HG02884 (cell line): ENCODE results near the gene C10orf53.
"Not testable (repeated sequence)": the region's sequence is repeated elsewhere in the genome, so short reads cannot be mapped to it uniquely, and the experiment has no call there.

Experiments
- ATAC-seq: cut with Tn5 transposase; IDR thresholded peaks from one replicate; pipeline ENCODE4 v1.9.1; 2021; ENCODE audit warnings: mild to moderate bottlenecking, moderate library complexity; ENCODE audit not compliant: unreplicated experiment

The C10orf53 gene

GRCh38 chr10:49686651-49687050 lies 7.2 kb downstream of the C10orf53 start:
- no peak for ATAC-seq

- ATAC-seq, result no peak
Measured at GRCh38 chr10:49688261-49688846, 8.9 kb downstream of the C10orf53 start.

- ATAC-seq, result no peak
Measured at GRCh38 chr10:49688920-49689319, 9.5 kb downstream of the C10orf53 start.

- ATAC-seq, result no peak
Measured at GRCh38 chr10:49689882-49690510, 10.5 kb downstream of the C10orf53 start.

- no peak for ATAC-seq
Measured at GRCh38 chr10:49690698-49691356, 11.4 kb downstream of the C10orf53 start.

GRCh38 chr10:49691588-49691987 lies 12.1 kb downstream of the C10orf53 start:
- no peak for ATAC-seq

- no peak for ATAC-seq
Measured at GRCh38 chr10:49694466-49694865, 15.0 kb downstream of the C10orf53 start.

GRCh38 chr10:49696311-49696710 lies 16.9 kb downstream of the C10orf53 start:
- no peak for ATAC-seq

GRCh38 chr10:49698679-49699078 lies 19.2 kb downstream of the C10orf53 start:
- ATAC-seq, result no peak

GRCh38 chr10:49700211-49700610 lies 20.8 kb downstream of the C10orf53 start:
- no peak for ATAC-seq

- no peak for ATAC-seq
Measured at GRCh38 chr10:49700997-49701396, 21.5 kb downstream of the C10orf53 start.

- ATAC-seq, result no peak
Measured at GRCh38 chr10:49707585-49707984, 28.1 kb downstream of the C10orf53 start.

GRCh38 chr10:49709934-49710333 lies 30.5 kb downstream of the C10orf53 start:
- ATAC-seq, result no peak

GRCh38 chr10:49710966-49711365 lies 31.5 kb downstream of the C10orf53 start:
- no peak for ATAC-seq

GRCh38 chr10:49711481-49711880 lies 32.0 kb downstream of the C10orf53 start:
- ATAC-seq, result no peak

- no peak for ATAC-seq
Measured at GRCh38 chr10:49713266-49713665, 33.8 kb downstream of the C10orf53 start.

- ATAC-seq, result not testable (repeated sequence)
Measured at GRCh38 chr10:49715157-49715556, 35.7 kb downstream of the C10orf53 start.

GRCh38 chr10:49726593-49726992 lies 47.1 kb downstream of the C10orf53 start:
- no peak for ATAC-seq

GRCh38 chr10:49733866-49734265 lies 54.4 kb downstream of the C10orf53 start:
- ATAC-seq, result no peak

- ATAC-seq, result no peak
Measured at GRCh38 chr10:49734676-49735075, 55.2 kb downstream of the C10orf53 start.

- ATAC-seq, result no peak
Measured at GRCh38 chr10:49735161-49735560, 55.7 kb downstream of the C10orf53 start.

- no peak for ATAC-seq
Measured at GRCh38 chr10:49735848-49736563, 56.6 kb downstream of the C10orf53 start.
